Left ventricle myocardium superior (tissue), 1 donor: ENCODE results near the gene MRPS6. TPM values are rescaled to one million over a fixed set of nuclear protein-coding genes. Genes with fewer than 3 reads are reported as not detected.

Experiments
- ATAC-seq: fragments of 200-7000 bp; cut with Tn5 transposase; one replicate; pipeline ENCODE4 v1.9.1; 2020; ENCODE audit warnings: mild to moderate bottlenecking, moderate library complexity
- DNase-seq: peaks from one replicate; pipeline ENCODE4 v3.0.0-alpha.2; 2020
- intact Hi-C: fragments of 100-400 bp; cut with micrococcal nuclease; formaldehyde crosslinking; loops from one replicate; pipeline ENCODE4 v1.11.0; 2022
- total RNA-seq: library from RNA; stranded (reverse); fragmentation: NEBNext Ultra II Directional; extraction: Animal tissue kit (Norgen Biotek cat#: 25700); gene quantifications from one replicate; pipeline ENCODE4 v1.2.1, GENCODE V29; 2021
- donor health status: DM: no; HTN: yes; CAD: no; lungs with severe emphysema.

The MRPS6 gene
- total RNA-seq, 1 donor from 2014 or later, result 63.0 TPM

GRCh38 chr21:34190576-34191321 lies 117.4 kb downstream of the MRPS6 start:
- intact Hi-C loops, result no loop called here
- no peak for ATAC-seq

GRCh38 chr21:34191876-34192275 lies 118.5 kb downstream of the MRPS6 start:
- ATAC-seq (no peak), DNase-seq (no peak)

More at GRCh38 chr21:34190576-34191321, 117.4 kb downstream of the MRPS6 start:
- DNase-seq, result no peak

More at GRCh38 chr21:34191876-34192275, 118.5 kb downstream of the MRPS6 start:
- intact Hi-C loops, result no loop called here

Other genes starting within 250 kb of the MRPS6 start
- 850 TPM for gene ATP5PO, start 157.8 kb upstream of the MRPS6 start, total RNA-seq
- gene SLC5A3, start within 50 bp of the MRPS6 start, total RNA-seq, result 4.3 TPM